ENCODE results near the gene PDGFB. TPM values are rescaled to one million over a fixed set of nuclear protein-coding genes. Genes with fewer than 3 reads are reported as not detected.

PDGFB gene
- total and polyA plus RNA-seq, 5 donors from 2014 or later = 0.63 to 6.3 (median 4.3) TPM

GRCh38 chr22:39208013-39208680 is 36.6 kb downstream of the PDGFB start:
- H3K27me3 Mint-ChIP-seq = peaks cover 7% of the 10 kb centered on the region
- Histone ChIP-seq H3K36me3 (ENCODE audit: control insufficient read depth, insufficient read depth, low read length) (no peaks in the 10 kb centered on the region), H3K4me3 (ENCODE audit: low read depth, low read length) (no peak overlapping the region), H3K4me1 (ENCODE audit: control insufficient read depth, insufficient read depth, low read length, poor library complexity, severe bottlenecking) (no peaks in the 10 kb centered on the region), H3K27ac (ENCODE audit: insufficient read depth, low read length, poor library complexity, severe bottlenecking) (no peak overlapping the region), H3K9me3 (ENCODE audit: control insufficient read depth in 2 of 2, low read length in 2 of 2) (no peaks in the 10 kb centered on the region), H3K27me3 (ENCODE audit: control insufficient read depth, insufficient read depth, low read length) (no peaks in the 10 kb centered on the region)
- DNase-seq = no peak
- H3K4me3 Mint-ChIP-seq = peak overlapping the region in 1 of 4 donors; percentile 56
- H3K27ac Mint-ChIP-seq = peak overlapping the region in 2 of 3 donors; percentile 74 to 81
- H3K36me3 Mint-ChIP-seq = no peaks in the 10 kb centered on the region
- no peaks in the 10 kb centered on the region for H3K9me3 Mint-ChIP-seq
- peaks cover 0 to 27% (median 14%) of the 10 kb centered on the region in 4 donors for H3K4me1 Mint-ChIP-seq
- ATAC-seq (ENCODE audit: low read depth in 2 of 2) = no peak

DNA sequence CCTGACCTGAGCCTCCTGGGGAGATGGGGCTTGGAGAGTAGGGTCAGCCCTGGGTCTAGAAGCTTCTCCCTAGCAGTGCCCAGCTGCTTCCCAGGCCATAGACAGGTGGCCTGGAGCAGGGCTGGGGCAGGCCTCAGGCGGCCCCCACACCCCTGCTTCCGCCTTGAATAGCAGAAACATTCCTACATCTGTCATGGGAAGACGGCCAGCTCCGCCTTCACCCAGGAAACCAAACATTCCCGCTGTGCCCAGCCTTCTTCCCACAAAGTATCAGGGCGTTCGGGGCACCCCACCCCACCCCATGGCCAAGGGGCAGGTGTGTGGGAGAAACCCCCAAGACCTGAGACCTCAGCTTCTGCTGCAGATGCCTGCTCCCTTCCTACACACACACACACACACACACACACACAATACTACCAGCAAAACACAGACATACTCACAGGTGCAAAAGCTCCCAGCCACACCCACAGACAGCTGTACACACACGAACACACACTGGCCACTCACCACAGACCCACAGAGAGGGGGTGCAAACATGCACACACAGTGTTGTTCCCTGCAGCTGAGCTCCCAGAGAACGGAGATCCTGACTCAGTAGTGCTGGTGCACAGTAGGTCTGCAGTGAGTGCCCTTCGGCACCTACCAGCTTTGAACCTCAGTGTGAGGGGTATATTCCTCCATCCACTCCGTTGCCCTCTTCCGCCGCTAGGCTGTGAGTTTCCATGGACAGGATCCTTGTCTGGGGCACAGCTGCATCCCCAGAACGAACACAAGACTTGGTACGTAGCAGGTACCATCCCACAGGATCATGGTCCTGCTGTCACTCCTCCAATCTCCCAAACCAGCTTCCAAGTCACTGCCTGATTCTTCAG is 37.4 kb downstream of the PDGFB start:
- no peak for ATAC-seq (ENCODE audit: low read depth in 2 of 2)
- peak overlapping the region in 1 of 4 donors; percentile 56 for H3K4me3 Mint-ChIP-seq
- no peak overlapping the region for H3K27ac ChIP-seq (ENCODE audit: insufficient read depth, low read length, poor library complexity, severe bottlenecking)

DNA sequence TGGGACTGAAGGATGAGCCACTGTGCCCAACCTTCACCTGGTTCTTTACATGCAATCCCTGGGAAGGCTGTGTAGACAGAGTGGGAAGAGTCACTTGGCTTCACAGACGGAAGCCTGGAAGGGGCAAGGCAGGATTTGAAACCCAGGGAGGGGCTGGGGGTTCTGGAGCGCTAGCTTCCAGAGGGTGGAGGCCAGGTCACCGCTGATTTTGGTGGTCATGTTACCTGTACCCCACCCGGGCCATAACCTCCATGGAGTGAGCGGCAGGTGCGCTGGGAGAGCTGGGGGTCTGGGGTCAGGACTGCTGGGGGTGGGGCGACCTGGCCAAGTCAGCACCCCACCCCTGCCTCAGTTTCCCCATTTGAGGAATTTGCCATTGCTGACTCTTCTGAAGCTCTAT is 38.3 kb downstream of the PDGFB start:
- Histone ChIP-seq H3K4me3 (ENCODE audit: low read depth, low read length) (no peak overlapping the region), H3K27ac (ENCODE audit: insufficient read depth, low read length, poor library complexity, severe bottlenecking) (no peak overlapping the region), H3K9me3 (ENCODE audit: control insufficient read depth in 2 of 2, low read length in 2 of 2) (no peaks in the 10 kb centered on the region), H3K27me3 (ENCODE audit: control insufficient read depth, insufficient read depth, low read length) (no peaks in the 10 kb centered on the region), H3K4me1 (ENCODE audit: control insufficient read depth, insufficient read depth, low read length, poor library complexity, severe bottlenecking) (no peaks in the 10 kb centered on the region), H3K36me3 (ENCODE audit: control insufficient read depth, insufficient read depth, low read length) (no peaks in the 10 kb centered on the region)
- Mint-ChIP-seq H3K27ac (no peak overlapping the region), H3K4me3 (no peak overlapping the region), H3K36me3 (no peaks in the 10 kb centered on the region), H3K9me3 (no peaks in the 10 kb centered on the region), H3K4me1 (peaks cover 0 to 27% (median 11%) of the 10 kb centered on the region in 4 donors), H3K27me3 (peaks cover 13% of the 10 kb centered on the region)
- ATAC-seq (ENCODE audit: low read depth in 2 of 2) = no peak
- no peak for DNase-seq

More for the DNA sequence above, 37.4 kb downstream of the PDGFB start:
- H3K4me1 ChIP-seq (ENCODE audit: control insufficient read depth, insufficient read depth, low read length, poor library complexity, severe bottlenecking) = no peaks in the 10 kb centered on the region
- H3K4me1 Mint-ChIP-seq = peaks cover 0 to 27% (median 11%) of the 10 kb centered on the region in 4 donors
- DNase-seq = no peak
- H3K36me3 ChIP-seq (ENCODE audit: control insufficient read depth, insufficient read depth, low read length) = no peaks in the 10 kb centered on the region
- H3K4me3 ChIP-seq (ENCODE audit: low read depth, low read length) = no peak overlapping the region
- H3K9me3 Mint-ChIP-seq = no peaks in the 10 kb centered on the region
- H3K36me3 Mint-ChIP-seq = no peaks in the 10 kb centered on the region
- no peaks in the 10 kb centered on the region for H3K27me3 ChIP-seq (ENCODE audit: control insufficient read depth, insufficient read depth, low read length)
- peak overlapping the region in 2 of 3 donors; percentile 34 to 81 for H3K27ac Mint-ChIP-seq
- H3K9me3 ChIP-seq (ENCODE audit: control insufficient read depth in 2 of 2, low read length in 2 of 2) = no peaks in the 10 kb centered on the region
- peaks cover 13% of the 10 kb centered on the region for H3K27me3 Mint-ChIP-seq

GRCh38 chr22:39205344-39206021 is 39.3 kb downstream of the PDGFB start:
- peaks cover 0 to 27% (median 12%) of the 10 kb centered on the region in 4 donors for H3K4me1 Mint-ChIP-seq
- peak overlapping the region in 2 of 3 donors; percentile 15 to 32 for H3K27ac Mint-ChIP-seq
- Histone ChIP-seq H3K9me3 (ENCODE audit: control insufficient read depth in 2 of 2, low read length in 2 of 2) (no peaks in the 10 kb centered on the region), H3K4me1 (ENCODE audit: control insufficient read depth, insufficient read depth, low read length, poor library complexity, severe bottlenecking) (no peaks in the 10 kb centered on the region), H3K4me3 (ENCODE audit: low read depth, low read length) (no peak overlapping the region), H3K27ac (ENCODE audit: insufficient read depth, low read length, poor library complexity, severe bottlenecking) (no peak overlapping the region), H3K36me3 (ENCODE audit: control insufficient read depth, insufficient read depth, low read length) (no peaks in the 10 kb centered on the region), H3K27me3 (ENCODE audit: control insufficient read depth, insufficient read depth, low read length) (no peaks in the 10 kb centered on the region)
- H3K9me3 Mint-ChIP-seq = peaks cover 0 to 1% (median 0%) of the 10 kb centered on the region in 7 donors
- H3K36me3 Mint-ChIP-seq = no peaks in the 10 kb centered on the region
- peak overlapping the region in 1 of 4 donors; percentile 62 for H3K4me3 Mint-ChIP-seq
- DNase-seq (peak in 1 of 3 donors; percentile 7), ATAC-seq (ENCODE audit: low read depth in 2 of 2) (peak; percentile 61 to 67)
- peaks cover 13% of the 10 kb centered on the region for H3K27me3 Mint-ChIP-seq

DNA sequence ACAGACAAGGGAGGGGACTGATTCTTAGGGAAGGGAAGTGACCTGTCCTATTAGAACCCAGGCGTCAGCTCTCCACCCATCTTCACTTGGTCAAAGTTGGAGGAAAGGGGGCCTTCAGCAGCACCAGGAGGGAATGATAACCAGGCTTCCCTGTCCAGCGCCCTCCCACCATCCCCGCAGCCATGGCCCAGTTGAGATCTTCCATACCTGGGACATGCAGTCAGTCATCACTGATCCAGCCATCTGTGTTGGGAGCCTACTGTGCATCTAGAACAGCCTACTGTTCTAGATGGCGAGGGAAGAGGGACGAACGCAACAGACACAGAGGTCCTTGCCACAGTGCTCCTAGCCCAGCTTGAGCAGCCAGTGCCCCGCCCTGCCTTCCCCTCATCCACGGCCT is 40.6 kb downstream of the PDGFB start:
- peaks cover 0 to 27% (median 12%) of the 10 kb centered on the region in 4 donors for H3K4me1 Mint-ChIP-seq
- H3K4me3 Mint-ChIP-seq = no peak overlapping the region
- H3K9me3 Mint-ChIP-seq = peaks cover 0 to 1% (median 0%) of the 10 kb centered on the region in 7 donors
- H3K36me3 ChIP-seq (ENCODE audit: control insufficient read depth, insufficient read depth, low read length) = no peaks in the 10 kb centered on the region
- no peak overlapping the region for H3K4me3 ChIP-seq (ENCODE audit: low read depth, low read length)
- no peaks in the 10 kb centered on the region for H3K36me3 Mint-ChIP-seq
- no peak overlapping the region for H3K27ac ChIP-seq (ENCODE audit: insufficient read depth, low read length, poor library complexity, severe bottlenecking)
- H3K27me3 Mint-ChIP-seq = peaks cover 19% of the 10 kb centered on the region
- peak overlapping the region in 1 of 3 donors; percentile 42 for H3K27ac Mint-ChIP-seq
- no peaks in the 10 kb centered on the region for H3K9me3 ChIP-seq (ENCODE audit: control insufficient read depth in 2 of 2, low read length in 2 of 2)
- DNase-seq (no peak), ATAC-seq (ENCODE audit: low read depth in 2 of 2) (no peak)
- H3K27me3 ChIP-seq (ENCODE audit: control insufficient read depth, insufficient read depth, low read length) = no peaks in the 10 kb centered on the region
- H3K4me1 ChIP-seq (ENCODE audit: control insufficient read depth, insufficient read depth, low read length, poor library complexity, severe bottlenecking) = no peaks in the 10 kb centered on the region

DNA sequence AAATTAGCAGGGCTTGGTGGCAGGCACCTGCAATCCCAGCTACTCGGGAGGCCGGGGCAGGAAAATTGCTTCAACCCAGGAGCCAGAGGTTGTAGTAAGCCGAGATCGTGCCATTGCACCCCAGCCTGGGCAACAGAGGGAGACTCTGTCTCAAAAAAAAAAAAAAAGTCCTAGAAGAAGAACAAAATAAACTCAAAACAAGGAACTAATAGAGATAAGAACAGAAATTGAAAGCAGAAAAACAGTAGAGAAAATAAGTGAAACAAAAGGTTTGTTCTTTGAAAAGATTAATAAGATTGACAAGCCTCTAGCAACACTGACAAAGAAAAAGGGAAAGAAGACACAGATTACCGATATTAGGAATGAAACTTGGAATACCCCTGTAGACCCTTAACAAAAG is 47.2 kb downstream of the PDGFB start:
- Histone ChIP-seq H3K9me3 (ENCODE audit: control insufficient read depth in 2 of 2, low read length in 2 of 2) (peaks cover 5 to 6% of the 10 kb centered on the region in 2 experiments), H3K27me3 (ENCODE audit: control insufficient read depth, insufficient read depth, low read length) (no peaks in the 10 kb centered on the region), H3K27ac (ENCODE audit: insufficient read depth, low read length, poor library complexity, severe bottlenecking) (no peak overlapping the region), H3K4me1 (ENCODE audit: control insufficient read depth, insufficient read depth, low read length, poor library complexity, severe bottlenecking) (no peaks in the 10 kb centered on the region), H3K4me3 (ENCODE audit: low read depth, low read length) (no peak overlapping the region), H3K36me3 (ENCODE audit: control insufficient read depth, insufficient read depth, low read length) (no peaks in the 10 kb centered on the region)
- Mint-ChIP-seq H3K27me3 (peaks cover 28% of the 10 kb centered on the region), H3K4me1 (peaks cover 0 to 6% (median 2%) of the 10 kb centered on the region in 4 donors), H3K27ac (peak overlapping the region in 1 of 3 donors; percentile 82), H3K9me3 (peaks cover 0 to 4% (median 2%) of the 10 kb centered on the region in 7 donors), H3K4me3 (no peak overlapping the region), H3K36me3 (peaks cover 3% of the 10 kb centered on the region)
- no peak for DNase-seq
- ATAC-seq (ENCODE audit: low read depth in 2 of 2) = no peak

GRCh38 chr22:39194098-39194497 is 50.7 kb downstream of the PDGFB start:
- Histone ChIP-seq H3K27ac (ENCODE audit: insufficient read depth, low read length, poor library complexity, severe bottlenecking) (no peak overlapping the region), H3K27me3 (ENCODE audit: control insufficient read depth, insufficient read depth, low read length) (no peaks in the 10 kb centered on the region), H3K9me3 (ENCODE audit: control insufficient read depth in 2 of 2, low read length in 2 of 2) (peaks cover 5 to 6% of the 10 kb centered on the region in 2 experiments), H3K4me3 (ENCODE audit: low read depth, low read length) (no peak overlapping the region), H3K4me1 (ENCODE audit: control insufficient read depth, insufficient read depth, low read length, poor library complexity, severe bottlenecking) (no peaks in the 10 kb centered on the region), H3K36me3 (ENCODE audit: control insufficient read depth, insufficient read depth, low read length) (no peaks in the 10 kb centered on the region)
- H3K4me1 Mint-ChIP-seq = peaks cover 0 to 6% (median 1%) of the 10 kb centered on the region in 4 donors
- peaks cover 3% of the 10 kb centered on the region for H3K36me3 Mint-ChIP-seq
- ATAC-seq (ENCODE audit: low read depth in 2 of 2) = no peak
- peak overlapping the region in 1 of 3 donors; percentile 76 for H3K27ac Mint-ChIP-seq
- no peak for DNase-seq
- peaks cover 21% of the 10 kb centered on the region for H3K27me3 Mint-ChIP-seq
- no peak overlapping the region for H3K4me3 Mint-ChIP-seq
- peaks cover 0 to 4% (median 2%) of the 10 kb centered on the region in 7 donors for H3K9me3 Mint-ChIP-seq

Measured in CD4-positive, CD25-positive, alpha-beta regulatory T cell (primary cell).